Measurements from ENCODE around the gene WDFY4.

Gene WDFY4

GRCh38 chr10:48714088-48714487 lies 29.4 kb downstream of the WDFY4 start:
- DNase-seq = no peak

GRCh38 chr10:48716416-48716815 lies 31.7 kb downstream of the WDFY4 start:
- DNase-seq = no peak

GRCh38 chr10:48720611-48721010 lies 35.9 kb downstream of the WDFY4 start:
- DNase-seq = no peak

- no peak for DNase-seq
Observed at GRCh38 chr10:48722153-48723145, 37.8 kb downstream of the WDFY4 start.

- DNase-seq = no peak
Observed at GRCh38 chr10:48724127-48724526, 39.5 kb downstream of the WDFY4 start.

- no peak for DNase-seq
Observed at GRCh38 chr10:48725708-48726107, 41.0 kb downstream of the WDFY4 start.

- no peak for DNase-seq
Observed at GRCh38 chr10:48727866-48728265, 43.2 kb downstream of the WDFY4 start.

- DNase-seq = no peak
Observed at GRCh38 chr10:48729222-48729621, 44.5 kb downstream of the WDFY4 start.

- DNase-seq = no peak
Observed at GRCh38 chr10:48729941-48730457, 45.3 kb downstream of the WDFY4 start.

- no peak for DNase-seq
Observed at GRCh38 chr10:48731141-48731540, 46.5 kb downstream of the WDFY4 start.

- DNase-seq = no peak
Observed at GRCh38 chr10:48731654-48732053, 47.0 kb downstream of the WDFY4 start.

- DNase-seq = no peak
Observed at GRCh38 chr10:48733329-48733728, 48.7 kb downstream of the WDFY4 start.

GRCh38 chr10:48735836-48736390 lies 51.2 kb downstream of the WDFY4 start:
- no peak for DNase-seq

GRCh38 chr10:48736596-48736995 lies 51.9 kb downstream of the WDFY4 start:
- DNase-seq = no peak

GRCh38 chr10:48737886-48738285 lies 53.2 kb downstream of the WDFY4 start:
- no peak for DNase-seq

- no peak for DNase-seq
Observed at GRCh38 chr10:48739170-48739569, 54.5 kb downstream of the WDFY4 start.

GRCh38 chr10:48740015-48740707 lies 55.5 kb downstream of the WDFY4 start:
- no peak for DNase-seq

- no peak for DNase-seq
Observed at GRCh38 chr10:48740988-48741387, 56.3 kb downstream of the WDFY4 start.

GRCh38 chr10:48742891-48743860 lies 58.5 kb downstream of the WDFY4 start:
- peak in 1 of 14 donors; percentile 4 for DNase-seq

- no peak for DNase-seq
Observed at GRCh38 chr10:48744587-48744986, 59.9 kb downstream of the WDFY4 start.

GRCh38 chr10:48745662-48746245 lies 61.1 kb downstream of the WDFY4 start:
- DNase-seq = no peak
